ENCODE measurements around the gene MACROH2A1.
A peak's percentile ranks its signal among the peaks of the same experiment; 100 is the strongest.

MACROH2A1 gene

DNA sequence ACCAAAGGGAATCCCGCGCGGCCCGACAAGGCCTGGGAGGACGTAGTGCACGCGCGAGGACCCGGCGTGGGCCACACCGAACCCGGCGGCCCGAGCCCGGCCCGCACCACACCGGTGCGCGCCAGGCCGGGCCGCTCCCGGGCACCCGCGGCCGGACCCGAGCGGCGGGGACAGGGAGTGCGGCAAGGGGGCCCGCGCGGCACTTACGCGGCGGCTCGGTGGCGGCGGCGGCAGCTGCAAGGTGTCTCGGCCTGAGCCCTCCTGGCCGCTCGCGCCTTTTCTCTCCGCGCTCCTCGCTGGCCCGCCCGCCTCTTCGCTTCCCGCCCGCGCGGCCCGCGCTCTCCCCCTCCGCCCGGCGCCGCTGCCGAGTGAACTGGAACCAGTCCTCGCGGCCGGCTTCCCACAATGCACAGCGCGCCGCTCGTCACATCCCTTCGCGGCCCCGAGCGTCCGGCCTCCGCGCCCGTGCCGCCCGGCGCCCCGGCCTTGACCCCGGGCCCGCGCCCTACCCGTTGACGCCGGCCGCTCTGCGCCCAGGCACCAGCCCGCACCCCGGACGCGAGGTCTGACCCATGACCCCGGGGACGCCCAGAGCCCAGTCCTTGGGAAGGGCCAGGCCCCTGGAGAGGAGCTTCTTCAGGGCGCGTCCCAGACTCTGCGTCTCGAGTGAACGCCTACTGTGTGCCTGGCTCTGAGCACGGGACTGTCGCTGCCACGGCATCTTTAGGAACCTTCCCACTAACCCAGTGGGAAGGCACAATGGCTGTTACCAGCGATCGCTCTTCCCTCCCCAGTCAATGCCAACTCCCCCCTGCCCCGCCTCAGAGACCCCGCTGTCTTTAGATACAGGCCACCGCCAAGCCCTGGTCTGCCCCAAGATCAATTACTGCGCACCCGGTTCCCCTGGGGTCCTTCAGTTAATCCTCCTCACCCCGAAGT lies at the start of gene MACROH2A1:
TSS of gene MACROH2A1 (minus strand) at position 377 of the 939 bp plus-strand sequence. CDS start 10,138 bp downstream, outside the sequence.
- peaks cover 48 to 49% of the 10 kb centered on the region in 2 experiments for H3K4me1 ChIP-seq (ENCODE audit: control insufficient read depth in 1 of 2, insufficient read depth in 1 of 2, low read depth in 1 of 2, low read length in 1 of 2)
- TF ChIP-seq, protein P1, sequence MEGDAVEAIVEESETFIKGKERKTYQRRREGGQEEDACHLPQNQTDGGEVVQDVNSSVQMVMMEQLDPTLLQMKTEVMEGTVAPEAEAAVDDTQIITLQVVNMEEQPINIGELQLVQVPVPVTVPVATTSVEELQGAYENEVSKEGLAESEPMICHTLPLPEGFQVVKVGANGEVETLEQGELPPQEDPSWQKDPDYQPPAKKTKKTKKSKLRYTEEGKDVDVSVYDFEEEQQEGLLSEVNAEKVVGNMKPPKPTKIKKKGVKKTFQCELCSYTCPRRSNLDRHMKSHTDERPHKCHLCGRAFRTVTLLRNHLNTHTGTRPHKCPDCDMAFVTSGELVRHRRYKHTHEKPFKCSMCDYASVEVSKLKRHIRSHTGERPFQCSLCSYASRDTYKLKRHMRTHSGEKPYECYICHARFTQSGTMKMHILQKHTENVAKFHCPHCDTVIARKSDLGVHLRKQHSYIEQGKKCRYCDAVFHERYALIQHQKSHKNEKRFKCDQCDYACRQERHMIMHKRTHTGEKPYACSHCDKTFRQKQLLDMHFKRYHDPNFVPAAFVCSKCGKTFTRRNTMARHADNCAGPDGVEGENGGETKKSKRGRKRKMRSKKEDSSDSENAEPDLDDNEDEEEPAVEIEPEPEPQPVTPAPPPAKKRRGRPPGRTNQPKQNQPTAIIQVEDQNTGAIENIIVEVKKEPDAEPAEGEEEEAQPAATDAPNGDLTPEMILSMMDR (IDR thresholded peaks at IDR 0.05): peak; percentile 45
- peak within 1 kb of the TSS; percentile 73 to 86 for H3K4me3 ChIP-seq (ENCODE audit: low read depth in 1 of 2, low read length in 1 of 2)

DNA sequence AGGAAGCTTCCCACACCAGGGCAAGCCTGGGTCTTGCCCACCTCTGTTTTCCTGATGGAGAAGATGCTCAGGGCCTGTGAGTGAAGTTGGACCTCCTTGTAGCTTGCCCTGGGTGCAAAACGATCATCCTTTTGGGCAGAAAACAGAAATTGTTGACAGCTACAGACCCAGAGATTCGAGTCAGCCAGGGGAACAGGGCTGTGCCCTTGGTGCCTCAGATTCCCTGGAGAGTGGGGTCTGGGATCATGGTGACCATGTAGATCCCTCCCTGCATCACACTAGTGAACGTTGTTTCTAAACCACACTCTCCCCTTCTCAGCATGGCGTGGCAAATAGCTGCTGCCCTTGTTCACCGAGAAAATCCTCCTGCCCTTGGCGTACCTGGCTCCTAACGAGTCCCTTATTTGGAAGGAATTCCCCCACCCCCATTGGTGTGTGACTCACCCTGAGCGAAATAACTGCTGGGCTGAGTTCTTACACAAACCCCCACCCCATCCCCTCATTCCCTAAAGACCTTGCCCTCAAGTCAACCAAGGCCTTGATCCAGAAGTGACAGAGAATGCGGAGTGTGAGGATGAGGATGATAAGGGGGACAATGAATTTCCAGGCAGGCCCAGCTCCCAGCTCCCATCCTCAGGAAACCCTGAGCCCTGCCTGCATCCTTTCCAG lies 49.2 kb upstream of the MACROH2A1 start:
- no peak overlapping the region for H3K27ac ChIP-seq
- no peaks in the 10 kb centered on the region for H3K27me3 ChIP-seq
- TF ChIP-seq, protein P1 (IDR thresholded peaks at IDR 0.05): no peak

More for the DNA sequence above, at the start of gene MACROH2A1:
- peak within 1 kb of the TSS; percentile 91 for H3K27ac ChIP-seq
- no peaks in the 10 kb centered on the region for H3K36me3 ChIP-seq
- no peaks in the 10 kb centered on the region for H3K27me3 ChIP-seq
- no peaks in the 10 kb centered on the region for H3K9me3 ChIP-seq

DNA sequence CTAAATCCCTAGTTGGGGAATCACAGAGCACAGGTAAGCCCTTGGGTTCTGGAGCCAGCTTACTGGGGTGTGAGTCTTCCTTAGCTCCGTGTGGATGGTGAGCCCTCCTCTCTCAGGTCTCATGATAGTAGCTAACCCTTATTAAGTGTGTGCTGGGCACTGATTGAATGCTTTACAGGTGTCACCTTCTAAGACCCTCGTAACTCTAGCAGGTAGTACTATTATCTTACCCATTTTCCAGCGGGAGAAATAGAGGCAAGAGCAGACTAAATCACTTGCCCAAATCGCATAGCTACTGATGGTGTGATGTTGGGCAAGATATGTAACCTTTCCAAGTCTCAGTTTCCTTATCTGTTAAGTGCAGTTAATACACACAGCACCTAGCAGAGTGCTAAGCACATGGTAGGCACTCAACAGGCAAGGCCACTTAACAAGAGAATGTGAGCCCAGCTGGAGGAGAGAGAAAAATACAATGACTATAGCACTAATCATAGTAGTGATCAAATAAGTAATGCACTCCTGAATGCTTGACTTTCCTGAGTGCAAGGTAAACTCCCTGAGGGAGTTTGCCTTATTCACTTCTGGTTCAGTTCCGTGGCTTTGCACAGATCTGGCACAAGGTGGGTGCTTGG lies 48.4 kb upstream of the MACROH2A1 start, which contains the start of gene DCANP1:
TSS of gene DCANP1 (minus strand) at position 51 of the 632 bp plus-strand sequence. CDS start 240 bp downstream, outside the sequence.
- Histone ChIP-seq H3K4me3 (ENCODE audit: low read depth in 1 of 2, low read length in 1 of 2) (no peak within 1 kb of the TSS), H3K9me3 (no peaks in the 10 kb centered on the region), H3K27me3 (no peaks in the 10 kb centered on the region), H3K36me3 (no peaks in the 10 kb centered on the region), H3K4me1 (ENCODE audit: control insufficient read depth in 1 of 2, insufficient read depth in 1 of 2, low read depth in 1 of 2, low read length in 1 of 2) (no peaks in the 10 kb centered on the region), H3K27ac (no peak within 1 kb of the TSS)
- TF ChIP-seq, protein P1 (IDR thresholded peaks at IDR 0.05): no peak

More for the DNA sequence above, 49.2 kb upstream of the MACROH2A1 start:
- no peaks in the 10 kb centered on the region for H3K9me3 ChIP-seq
- H3K4me3 ChIP-seq (ENCODE audit: low read depth in 1 of 2, low read length in 1 of 2): no peak overlapping the region
- no peaks in the 10 kb centered on the region for H3K36me3 ChIP-seq
- no peaks in the 10 kb centered on the region for H3K4me1 ChIP-seq (ENCODE audit: control insufficient read depth in 1 of 2, insufficient read depth in 1 of 2, low read depth in 1 of 2, low read length in 1 of 2)

DNA sequence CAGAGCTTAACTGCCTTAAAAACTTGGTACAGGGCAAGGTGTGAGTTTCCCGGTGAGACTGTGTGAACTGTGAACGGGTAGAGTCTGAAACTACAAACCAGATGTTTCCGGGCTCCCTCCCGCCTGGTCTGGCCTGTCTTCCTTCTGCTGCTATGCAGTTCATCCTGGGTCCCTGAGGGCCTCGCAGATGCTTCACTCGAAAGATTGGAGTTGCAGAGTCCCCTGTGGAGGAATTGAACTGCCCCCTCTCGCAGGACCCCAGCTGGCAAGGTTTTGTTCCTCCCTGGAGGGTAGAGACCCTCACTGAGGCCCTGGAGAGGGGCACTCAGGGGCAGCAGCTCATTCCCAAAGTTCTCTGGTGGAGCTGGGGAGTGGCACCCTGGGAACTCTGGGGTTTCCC lies 47.6 kb upstream of the MACROH2A1 start:
- Histone ChIP-seq H3K4me1 (ENCODE audit: control insufficient read depth in 1 of 2, insufficient read depth in 1 of 2, low read depth in 1 of 2, low read length in 1 of 2) (no peaks in the 10 kb centered on the region), H3K36me3 (no peaks in the 10 kb centered on the region), H3K9me3 (no peaks in the 10 kb centered on the region), H3K27ac (no peak overlapping the region), H3K27me3 (no peaks in the 10 kb centered on the region), H3K4me3 (ENCODE audit: low read depth in 1 of 2, low read length in 1 of 2) (no peak overlapping the region)
- TF ChIP-seq, protein P1 (IDR thresholded peaks at IDR 0.05): no peak

DNA sequence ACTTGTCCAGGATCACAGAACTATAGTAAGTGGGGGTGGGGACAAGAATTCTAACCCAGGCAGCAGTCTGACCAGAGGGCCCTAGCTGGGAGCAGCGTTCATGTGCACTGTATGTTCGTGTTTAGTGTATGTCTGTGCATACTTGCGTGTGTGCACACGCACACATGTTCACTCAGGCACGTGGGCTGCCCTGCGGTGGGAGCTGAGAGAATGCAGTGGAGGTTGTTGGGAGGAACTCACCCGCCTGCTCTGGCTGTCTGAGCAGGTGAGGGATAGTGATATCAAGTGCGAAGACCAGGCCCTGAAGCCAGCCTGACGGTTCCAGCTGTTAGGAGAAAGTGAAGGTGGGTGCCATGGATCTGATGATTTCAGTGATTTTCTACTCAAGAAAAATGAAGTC lies 47.2 kb upstream of the MACROH2A1 start:
- Histone ChIP-seq H3K9me3 (no peaks in the 10 kb centered on the region), H3K4me3 (ENCODE audit: low read depth in 1 of 2, low read length in 1 of 2) (no peak overlapping the region), H3K27ac (no peak overlapping the region), H3K27me3 (no peaks in the 10 kb centered on the region), H3K4me1 (ENCODE audit: control insufficient read depth in 1 of 2, insufficient read depth in 1 of 2, low read depth in 1 of 2, low read length in 1 of 2) (no peaks in the 10 kb centered on the region), H3K36me3 (no peaks in the 10 kb centered on the region)
- TF ChIP-seq, protein P1 (IDR thresholded peaks at IDR 0.05): no peak

Measured in neutrophil (primary cell).